HG03575 (cell line): Measurements from ENCODE around the gene EIF3D.

Experiments used
- ATAC-seq: cut with Tn5 transposase; IDR thresholded peaks from one replicate; pipeline ENCODE4 v1.9.1; 2021; ENCODE audit not compliant: unreplicated experiment, insufficient number of reproducible peaks, low FRiP score; ENCODE audit errors: extremely low read depth

Gene EIF3D

DNA sequence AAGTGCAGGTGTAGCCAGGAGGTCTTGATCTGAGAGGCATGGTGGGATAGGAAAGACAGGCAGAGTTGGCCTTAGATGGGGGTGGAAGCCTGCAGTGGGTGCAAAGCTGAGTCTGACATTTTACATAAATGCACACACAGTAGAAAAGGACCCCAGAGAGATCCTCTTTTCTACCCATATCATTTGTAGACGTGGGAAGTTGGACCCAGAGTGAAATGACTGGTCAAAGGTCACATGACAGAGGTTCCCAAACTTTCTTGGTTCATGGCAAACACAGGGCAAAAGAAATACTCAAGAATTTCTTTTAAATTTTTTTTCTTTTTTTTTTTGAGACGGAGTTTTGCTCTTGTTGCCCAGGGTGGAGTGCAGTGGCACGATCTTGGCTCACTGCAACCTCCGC lies 16.0 kb downstream of the EIF3D start:
- ATAC-seq, result no peak

DNA sequence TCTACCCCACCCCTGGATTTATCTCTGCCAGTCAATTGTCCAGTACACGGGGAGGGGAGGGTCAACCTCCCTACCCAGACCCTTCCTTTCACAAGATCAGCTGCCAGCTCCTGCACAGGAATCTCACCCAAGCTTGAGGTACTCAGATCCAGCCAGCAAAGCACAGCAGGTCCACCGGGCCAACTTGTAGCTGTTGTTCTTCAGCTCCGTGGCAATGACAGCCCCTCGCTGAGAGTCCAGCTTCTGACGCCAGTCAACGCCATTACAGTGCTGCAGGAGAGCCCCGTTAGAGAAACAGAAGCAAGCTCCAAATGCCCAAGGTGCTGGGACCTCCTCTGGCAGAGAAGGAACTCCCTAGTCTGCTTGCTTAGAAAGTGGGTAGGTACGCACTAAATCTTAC lies 16.6 kb downstream of the EIF3D start:
- no peak for ATAC-seq

DNA sequence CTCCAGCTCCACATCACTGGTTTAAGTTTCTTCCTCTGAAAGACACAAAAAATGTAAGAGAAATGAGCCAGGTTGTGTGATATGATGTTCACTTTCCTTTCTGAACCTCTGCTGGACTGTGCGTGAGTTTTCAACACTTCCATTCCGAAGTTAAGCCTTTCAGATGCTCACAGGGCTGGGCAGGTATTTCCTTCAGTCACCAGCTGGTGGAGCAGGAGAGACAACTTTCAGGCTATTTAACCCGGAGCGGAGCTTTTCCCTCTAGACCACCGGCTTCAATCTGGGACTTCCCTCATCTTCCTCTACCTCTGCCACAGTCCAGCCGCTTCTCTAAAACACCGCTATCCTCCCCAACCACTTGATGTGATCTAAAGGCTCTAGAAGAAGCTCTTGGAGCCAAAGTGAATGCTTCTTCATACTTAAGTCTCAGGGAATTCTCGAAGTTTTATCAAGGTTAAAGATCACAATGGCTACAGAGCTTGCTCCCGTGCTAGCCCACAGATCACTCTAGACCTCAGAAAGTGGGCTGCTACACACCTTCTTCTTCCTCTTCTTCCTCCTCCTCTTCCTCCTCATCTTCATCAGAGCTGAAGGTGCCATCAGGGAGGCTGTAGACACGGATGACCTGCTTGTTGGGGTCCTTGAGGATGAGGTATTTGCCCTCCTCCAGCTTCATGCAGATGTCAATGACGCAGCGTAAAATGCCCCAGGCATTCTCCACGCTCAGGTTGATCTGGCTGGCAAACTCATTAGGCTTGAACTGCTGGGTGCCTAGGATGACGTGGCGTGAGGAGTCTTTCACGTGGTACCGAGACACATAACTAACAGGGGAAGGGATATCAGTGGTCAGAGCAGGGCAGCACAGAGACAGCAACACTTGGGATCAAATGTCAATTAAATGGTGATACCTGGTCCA lies 17.7 kb downstream of the EIF3D start:
- no peak for ATAC-seq

DNA sequence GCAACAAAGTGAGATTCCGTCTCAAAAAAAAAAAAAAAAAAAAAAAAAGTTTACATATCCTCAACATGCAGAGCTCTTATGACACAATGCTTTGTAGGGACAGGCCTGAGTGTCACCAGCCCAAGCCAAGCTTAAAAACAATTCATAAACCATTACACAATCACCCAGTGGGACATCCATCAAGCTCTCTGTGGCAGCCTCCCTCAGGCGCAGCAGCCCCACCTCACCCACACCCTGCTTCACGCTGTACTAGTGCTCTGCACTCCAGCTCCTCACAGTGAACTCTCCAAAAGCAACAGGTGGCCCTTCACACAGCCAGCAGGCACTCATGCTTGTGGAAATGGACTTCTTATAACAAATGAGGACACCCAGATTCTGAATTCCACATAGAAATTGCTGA lies 18.6 kb downstream of the EIF3D start:
- no peak for ATAC-seq

DNA sequence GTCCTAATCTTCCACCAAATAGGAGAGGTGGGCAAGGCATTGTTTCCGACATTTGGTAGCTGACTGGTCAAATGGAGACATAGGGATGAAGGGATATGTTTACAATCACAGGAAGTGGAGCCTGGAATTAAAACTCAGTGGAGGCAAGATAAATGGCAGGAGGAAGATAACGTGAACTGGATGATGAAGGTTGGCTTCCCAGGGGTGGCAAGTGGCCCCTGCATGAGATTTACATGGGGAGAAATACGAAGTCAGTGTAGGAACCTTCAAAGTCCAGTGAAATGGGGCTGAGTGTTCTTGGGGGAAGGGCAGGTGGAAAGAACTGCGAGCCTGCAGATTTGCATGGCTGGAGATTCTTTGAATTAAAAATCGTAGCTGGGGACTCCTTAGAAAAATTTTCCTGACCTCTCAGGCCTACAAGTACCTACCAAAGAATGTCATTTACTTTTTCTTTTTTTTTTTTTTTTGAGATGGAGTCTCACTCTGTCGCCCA lies 21.4 kb downstream of the EIF3D start:
- no peak for ATAC-seq

DNA sequence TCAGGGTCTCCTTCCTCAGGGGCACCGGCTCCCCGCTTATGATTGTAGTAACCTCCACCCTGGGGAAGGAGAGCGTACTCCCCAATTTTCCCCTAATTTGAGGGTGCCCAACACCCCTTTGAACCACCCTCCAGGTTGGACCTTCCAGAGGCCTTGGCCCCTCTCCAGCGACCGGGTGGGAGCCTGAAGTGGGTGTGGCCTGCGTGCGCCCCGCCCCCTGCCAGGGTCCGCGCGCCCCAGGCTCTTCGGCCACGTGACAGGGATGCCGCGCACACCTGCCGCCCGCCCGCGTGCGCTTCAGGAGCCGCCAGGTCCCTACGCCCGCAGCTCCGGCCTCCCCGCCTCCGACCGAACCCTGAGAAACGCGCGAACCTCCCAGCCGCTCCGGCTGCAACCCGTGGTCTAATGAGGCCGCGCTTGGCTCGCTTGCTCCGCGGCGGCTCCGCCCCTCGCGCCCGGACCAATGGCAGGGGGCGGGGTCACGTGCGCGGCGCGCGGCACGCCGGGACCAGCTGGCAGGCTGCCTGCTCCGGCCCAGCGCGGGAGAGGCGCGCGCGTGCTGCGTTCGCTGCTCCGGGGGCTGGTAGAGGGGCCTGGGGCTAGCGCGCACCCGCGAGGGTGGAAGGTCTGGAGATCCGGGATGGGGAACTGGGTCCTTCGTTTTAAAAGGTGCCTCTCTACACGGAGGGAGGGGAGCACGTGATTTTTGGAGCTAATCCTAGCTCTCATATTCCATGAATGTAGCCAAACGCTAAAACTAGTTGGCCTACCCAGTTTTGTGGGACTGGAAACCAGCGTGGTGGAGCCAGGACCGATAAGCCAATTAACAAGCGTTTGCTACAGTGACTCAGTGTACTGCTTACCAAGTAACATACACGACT lies 22.1 kb downstream of the EIF3D start, which contains the start of gene FOXRED2:
TSS of gene FOXRED2 (minus strand) at position 404 of the 881 bp plus-strand sequence. CDS start 618 bp downstream, outside the sequence.
- ATAC-seq, result no peak

DNA sequence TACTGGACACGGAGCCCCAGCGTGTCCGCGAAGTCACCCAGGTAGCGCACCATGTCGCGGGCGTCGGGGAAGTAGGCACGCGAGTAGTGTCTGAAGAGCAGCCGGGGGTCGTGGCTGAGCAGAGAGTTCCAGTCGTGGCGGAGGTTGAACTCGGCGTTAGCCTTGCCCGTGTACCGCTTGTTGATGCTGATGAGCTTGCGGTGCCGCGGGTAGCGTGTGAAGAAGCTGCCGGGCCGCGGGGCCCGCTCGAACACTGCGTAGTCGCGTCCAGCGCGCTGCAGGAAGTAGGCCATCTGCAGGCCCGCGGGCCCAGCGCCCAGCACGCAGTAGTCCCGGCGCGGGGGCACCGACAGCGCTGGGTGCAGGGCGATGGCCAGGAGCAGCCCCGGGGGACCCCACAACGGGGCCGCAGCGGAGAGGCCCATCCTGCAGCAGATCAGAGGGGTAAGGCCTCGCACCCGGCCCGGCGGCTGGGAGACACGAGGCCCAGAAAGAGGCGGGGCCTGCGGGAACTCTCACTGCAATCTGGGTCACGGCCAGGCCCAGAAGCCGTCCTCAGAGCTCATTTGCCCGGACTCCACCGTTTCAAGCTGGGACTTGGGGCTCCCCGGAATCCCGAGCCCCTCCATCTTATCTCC lies 22.8 kb downstream of the EIF3D start:
- ATAC-seq, result no peak

DNA sequence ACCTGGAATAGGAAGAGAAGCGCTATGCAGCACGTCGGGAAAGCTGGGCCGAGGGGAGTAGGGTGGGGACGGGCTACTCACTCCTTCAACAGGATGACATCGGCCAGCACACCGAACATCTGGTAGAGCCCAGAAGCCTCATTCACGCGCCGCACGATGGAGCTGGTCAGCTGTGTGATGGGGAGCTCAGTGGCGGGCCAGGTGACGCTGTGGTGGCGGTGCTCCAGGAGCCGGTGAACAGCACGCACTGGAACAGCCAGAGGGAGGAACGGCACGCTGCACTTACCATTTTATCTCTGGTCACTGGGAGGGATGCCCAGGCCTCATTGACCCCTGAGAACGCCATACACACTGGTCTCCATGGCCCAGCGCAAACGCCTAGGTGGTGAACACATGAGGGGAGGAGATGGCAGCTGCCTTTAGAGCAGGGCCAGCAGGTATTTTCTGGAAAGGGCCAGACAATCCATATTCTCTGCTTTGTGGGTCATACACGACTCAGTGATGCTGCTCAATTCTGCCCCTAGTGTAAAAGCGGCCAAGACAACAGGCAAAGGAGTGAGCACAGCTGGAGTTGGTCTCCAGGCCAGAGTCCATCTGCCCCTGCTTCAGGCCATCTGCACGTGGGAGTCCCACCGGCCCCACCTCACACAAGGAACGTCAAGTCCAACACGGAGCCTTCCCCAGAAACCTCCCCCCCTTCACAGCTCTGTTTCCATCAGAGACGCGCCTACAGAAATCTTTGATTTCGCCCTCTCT lies 30.9 kb downstream of the EIF3D start:
- ATAC-seq, result no peak

DNA sequence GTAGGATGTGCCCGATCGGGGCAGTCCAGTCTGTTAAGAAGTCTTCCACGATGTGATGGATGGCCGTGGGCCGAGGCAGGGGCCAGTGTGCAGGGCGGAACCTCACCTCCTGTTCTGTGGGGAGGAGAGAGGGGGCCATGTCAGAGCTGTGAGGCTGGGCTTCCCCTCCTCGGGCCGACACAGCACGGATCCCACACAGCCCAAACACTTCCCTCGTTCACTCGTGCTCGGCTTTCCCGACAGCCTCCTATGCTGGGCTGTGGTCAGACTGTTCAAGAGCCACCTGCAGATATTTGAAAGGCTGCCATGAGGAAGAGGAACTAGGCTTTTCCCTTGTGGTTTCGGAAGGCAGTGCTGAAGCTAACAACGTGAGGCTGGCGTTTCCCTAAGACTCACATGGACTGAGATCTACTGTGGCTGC lies 35.3 kb downstream of the EIF3D start:
- ATAC-seq, result no peak

DNA sequence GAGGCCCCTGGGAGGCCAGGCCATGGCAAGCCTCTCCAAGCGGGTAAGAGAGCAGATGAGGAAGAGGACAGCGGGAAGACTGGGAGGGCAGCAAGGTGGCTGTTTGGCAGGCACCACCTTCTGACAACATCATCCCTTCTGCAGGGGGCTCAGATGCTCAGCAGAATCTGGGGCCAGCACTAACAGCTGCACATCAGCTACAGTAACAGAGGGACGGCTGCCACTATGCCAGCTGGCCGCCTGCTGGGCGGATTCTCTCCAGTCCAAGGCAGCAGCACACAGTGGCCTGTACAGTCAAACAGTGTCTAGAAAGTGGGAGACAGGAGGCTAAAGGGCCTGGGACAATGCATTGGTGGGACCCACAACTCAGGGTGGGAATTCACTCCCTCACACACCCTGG lies 36.9 kb downstream of the EIF3D start:
- ATAC-seq, result no peak

DNA sequence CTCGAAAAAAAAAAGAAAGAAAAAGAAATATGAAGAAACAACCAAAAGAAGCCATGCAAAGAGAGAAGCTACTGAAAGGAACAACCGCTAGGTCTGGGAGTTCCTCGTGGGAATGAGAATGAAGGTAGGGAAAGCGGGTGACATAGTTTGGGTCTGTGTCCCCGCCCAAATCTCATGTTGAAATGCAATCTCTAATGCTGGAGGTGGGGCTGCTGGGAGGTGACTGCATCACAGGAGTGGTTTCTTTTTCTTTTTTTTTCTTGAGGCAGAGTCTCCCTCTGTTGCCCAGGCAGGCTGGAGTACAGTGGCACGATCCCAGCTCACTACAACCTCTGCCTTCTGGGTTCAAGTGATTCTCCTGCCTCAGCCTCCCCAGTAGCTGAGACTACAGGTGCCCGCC lies 37.8 kb downstream of the EIF3D start:
- ATAC-seq, result no peak

DNA sequence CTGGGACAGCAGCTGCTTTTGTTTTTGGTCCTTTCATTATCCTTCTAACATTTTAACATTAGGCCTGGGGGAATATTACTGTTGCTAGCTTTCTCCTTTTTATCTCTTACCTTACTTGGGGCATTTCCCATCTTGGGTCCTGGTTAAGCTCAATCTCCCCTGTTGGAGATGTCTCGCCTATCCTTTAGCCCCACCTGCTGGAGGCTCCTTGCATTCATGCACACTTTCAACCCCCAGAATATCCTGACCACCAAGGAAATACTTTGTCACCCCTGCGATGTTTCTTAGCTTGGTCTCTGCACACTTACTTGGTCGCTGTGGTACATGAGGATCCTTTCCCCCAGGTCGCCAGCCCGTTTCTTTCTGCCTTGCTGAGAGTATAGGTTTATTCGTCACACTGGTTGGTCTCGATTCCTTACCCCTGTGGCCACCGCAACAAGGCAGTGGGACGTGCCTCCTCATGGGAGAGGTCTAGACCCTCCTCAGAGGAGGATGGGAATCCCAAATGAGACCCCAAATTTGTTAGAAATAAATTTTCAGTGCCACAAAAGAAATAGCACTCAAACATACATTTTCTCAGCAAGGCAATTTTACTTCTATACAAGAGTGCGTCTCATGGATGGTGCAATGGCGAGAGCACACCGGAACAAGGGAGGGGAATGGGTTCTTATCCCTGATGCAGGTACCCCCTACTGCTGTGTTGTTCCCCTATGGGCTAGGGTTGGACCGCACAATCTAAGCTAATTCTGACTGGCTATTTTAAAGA lies 42.2 kb downstream of the EIF3D start:
- ATAC-seq, result no peak

DNA sequence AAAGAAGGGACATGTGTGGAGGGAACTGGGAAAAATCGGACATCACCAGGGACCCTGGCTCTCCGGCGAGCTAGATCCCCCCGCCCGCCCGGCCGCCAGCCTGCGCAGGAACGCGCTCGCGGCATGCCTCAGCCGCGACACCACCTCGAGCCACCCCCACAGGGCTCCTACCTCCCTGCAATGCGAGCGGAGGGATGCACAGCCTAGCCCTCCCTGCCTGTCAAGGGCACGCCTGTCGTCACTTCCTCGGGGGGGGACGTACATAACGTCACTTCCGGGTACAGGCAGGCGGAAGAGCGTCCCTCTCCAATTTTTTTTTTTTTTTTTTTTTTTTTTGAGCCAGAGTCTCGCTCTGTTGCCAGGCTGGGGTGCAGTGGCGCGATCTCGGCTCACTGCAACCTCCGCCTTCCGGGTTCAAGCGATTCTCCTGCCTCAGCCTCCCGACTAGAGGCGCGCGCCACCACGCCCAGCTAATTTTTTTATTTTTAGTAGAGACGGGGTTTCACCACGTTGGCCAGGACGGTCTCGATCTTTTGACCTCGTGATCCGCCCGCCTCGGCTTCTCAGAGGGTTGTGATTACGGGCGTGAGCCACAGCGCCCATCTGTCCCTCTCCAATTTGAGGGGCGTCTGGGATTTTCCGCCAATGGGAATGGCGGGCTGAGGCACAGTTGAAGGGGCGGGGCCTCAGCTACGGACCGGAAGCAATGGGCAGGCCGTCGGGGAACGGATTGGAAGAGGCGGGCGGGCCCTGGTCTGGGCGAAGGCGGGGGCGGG lies 47.4 kb downstream of the EIF3D start, which contains the start of gene TXN2:
TSS of gene TXN2 (minus strand) at position 248 of the 776 bp plus-strand sequence. CDS start 803 bp downstream, outside the sequence.
- ATAC-seq, result no peak

DNA sequence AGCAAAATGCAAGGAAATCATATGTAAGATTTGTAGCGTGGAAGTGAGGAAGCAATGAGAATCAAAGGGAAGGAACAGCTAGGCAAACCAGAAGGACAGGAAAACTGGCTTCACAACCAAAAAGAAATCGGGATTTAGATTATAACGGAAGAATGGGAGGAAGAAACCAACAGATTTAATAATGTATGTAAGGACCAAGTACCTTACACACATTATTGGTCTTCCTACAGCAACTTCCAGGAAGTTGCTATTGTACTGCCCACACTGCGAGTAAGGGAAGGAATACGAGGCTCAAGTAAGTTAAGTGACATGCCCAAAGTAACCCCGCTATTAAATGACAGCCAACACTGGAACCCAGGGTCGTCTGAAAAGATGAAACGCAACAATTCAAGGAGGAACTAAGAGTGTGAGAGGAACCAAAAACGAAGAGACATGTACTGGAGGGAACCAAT lies 48.0 kb downstream of the EIF3D start:
- no peak for ATAC-seq

DNA sequence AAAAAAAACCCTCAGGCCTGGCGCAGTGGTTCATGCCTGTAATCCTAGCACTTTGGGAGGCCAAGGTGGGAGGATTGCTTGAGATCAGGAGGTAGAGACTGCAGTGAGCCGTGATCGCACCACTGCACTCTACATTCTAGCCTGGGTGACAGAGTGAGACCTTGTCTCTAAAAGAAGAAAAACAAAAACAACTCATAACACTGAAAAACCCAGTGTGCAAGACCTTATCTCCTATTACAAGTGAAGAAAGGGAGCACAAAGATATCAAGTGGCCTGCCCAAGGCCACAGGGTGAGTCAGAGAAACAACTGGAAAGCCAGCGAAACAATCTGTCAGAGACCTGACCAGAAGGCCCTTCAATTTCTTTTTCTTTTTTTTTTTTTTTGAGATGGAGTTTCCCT lies 50.0 kb downstream of the EIF3D start:
- no peak for ATAC-seq

DNA sequence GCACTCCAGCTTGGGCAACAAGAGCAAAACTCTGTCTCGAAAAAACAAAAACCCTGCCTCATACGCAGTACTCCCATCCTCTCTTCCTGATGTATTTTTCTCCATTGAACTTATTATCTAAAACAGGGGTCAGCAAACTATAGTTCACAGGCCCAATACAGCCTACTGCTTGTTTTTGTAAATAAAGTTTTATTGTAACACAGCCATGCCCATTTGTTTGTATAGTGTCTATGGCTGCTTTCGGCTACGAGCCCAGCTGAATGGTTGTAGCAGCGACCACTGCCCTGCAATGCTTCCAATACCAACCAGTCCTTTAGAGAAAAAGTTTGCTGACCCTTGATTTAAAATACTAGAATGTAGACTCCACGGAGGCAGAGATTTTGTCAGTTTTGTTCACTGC lies 53.6 kb downstream of the EIF3D start:
- no peak for ATAC-seq

DNA sequence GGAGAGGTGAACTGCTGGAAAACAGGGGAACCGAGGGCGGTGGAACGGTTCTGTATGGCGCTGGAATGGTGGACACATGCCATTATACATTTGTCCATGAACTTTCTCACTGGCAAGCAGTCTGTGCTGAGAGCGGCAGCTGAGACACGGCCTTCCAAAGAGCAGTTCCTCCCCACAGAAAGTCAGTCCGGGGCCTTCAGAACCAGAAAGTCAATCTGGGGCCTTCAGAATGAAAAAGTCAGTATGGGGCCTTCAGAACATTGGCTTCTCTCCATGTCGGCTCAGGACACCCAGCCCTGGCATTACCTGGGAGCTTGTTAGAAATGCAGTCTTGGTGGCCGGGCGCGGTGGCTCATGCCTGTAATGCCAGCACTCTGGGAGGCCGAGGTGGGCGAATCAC lies 56.3 kb downstream of the EIF3D start:
- ATAC-seq, result no peak
